ENCODE data around the gene KCTD7. TPM values are rescaled to one million over a fixed set of nuclear protein-coding genes. Genes with fewer than 3 reads are reported as not detected.
"Not testable (repeated sequence)": the region's sequence is repeated elsewhere in the genome, so short reads cannot be mapped to it uniquely, and the experiment has no call there.

The KCTD7 gene
- total RNA-seq, 1 donor from 2014 or later, result 5.0 TPM

DNA sequence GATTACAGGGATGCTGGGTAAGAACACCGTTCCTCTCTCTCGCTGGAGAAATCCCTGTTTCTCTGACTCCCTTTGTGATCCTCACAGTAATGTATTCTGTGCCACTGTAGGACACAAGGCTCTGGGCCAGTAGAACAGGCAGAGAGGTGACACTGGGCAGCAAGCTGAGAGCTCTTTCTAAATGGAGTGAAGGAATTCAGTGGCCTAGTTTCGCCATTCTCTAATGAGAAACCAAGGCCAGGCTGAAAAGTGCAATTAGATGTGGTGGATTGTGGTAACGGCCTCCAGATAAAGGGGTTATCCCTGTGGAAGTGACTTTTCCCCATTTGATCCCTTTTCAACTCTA lies 12.8 kb downstream of the KCTD7 start:
- no peak for FAIRE-seq

DNA sequence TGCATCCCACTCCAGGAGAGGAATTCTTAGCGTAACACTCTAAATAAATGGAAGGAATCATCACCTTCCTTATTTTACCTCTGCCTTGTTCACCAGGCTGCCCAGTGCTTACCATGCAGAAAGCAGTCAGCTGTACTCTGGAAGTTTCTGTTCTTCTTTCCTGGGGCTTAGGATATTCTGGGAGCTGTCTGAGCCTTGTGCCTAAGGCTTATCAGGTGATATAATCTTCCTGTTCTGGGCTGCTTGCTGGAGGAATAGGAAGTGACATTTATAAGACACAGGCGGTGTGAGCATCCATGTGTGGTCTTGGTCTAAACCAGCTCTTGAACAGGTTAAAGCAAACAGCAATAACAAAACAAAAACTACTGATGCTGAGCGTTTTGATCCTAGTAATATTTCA lies 13.5 kb downstream of the KCTD7 start:
- FAIRE-seq, result no peak
- TF ChIP-seq, protein P1, sequence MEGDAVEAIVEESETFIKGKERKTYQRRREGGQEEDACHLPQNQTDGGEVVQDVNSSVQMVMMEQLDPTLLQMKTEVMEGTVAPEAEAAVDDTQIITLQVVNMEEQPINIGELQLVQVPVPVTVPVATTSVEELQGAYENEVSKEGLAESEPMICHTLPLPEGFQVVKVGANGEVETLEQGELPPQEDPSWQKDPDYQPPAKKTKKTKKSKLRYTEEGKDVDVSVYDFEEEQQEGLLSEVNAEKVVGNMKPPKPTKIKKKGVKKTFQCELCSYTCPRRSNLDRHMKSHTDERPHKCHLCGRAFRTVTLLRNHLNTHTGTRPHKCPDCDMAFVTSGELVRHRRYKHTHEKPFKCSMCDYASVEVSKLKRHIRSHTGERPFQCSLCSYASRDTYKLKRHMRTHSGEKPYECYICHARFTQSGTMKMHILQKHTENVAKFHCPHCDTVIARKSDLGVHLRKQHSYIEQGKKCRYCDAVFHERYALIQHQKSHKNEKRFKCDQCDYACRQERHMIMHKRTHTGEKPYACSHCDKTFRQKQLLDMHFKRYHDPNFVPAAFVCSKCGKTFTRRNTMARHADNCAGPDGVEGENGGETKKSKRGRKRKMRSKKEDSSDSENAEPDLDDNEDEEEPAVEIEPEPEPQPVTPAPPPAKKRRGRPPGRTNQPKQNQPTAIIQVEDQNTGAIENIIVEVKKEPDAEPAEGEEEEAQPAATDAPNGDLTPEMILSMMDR (IDR thresholded peaks at IDR 0.05; ENCODE audit: insufficient read depth, low read length, severe bottlenecking), result no peak
- Histone ChIP-seq H3K27me3 (ENCODE audit: control insufficient read depth, insufficient read depth, low read length) (no peaks in the 10 kb centered on the region), H3K4me3 (ENCODE audit: low read depth, low read length) (no peak overlapping the region), H3K36me3 (ENCODE audit: control insufficient read depth, insufficient read depth, low read length) (peaks cover 12% of the 10 kb centered on the region)
- no peak for DNase-seq (ENCODE audit: low read depth)

More for the DNA sequence above, 12.8 kb downstream of the KCTD7 start:
- no peak for DNase-seq (ENCODE audit: low read depth)
- H3K27me3 ChIP-seq (ENCODE audit: control insufficient read depth, insufficient read depth, low read length), result no peaks in the 10 kb centered on the region
- TF ChIP-seq, protein P1 (IDR thresholded peaks at IDR 0.05; ENCODE audit: insufficient read depth, low read length, severe bottlenecking), result no peak
- H3K36me3 ChIP-seq (ENCODE audit: control insufficient read depth, insufficient read depth, low read length), result peaks cover 11% of the 10 kb centered on the region
- H3K4me3 ChIP-seq (ENCODE audit: low read depth, low read length), result no peak overlapping the region

DNA sequence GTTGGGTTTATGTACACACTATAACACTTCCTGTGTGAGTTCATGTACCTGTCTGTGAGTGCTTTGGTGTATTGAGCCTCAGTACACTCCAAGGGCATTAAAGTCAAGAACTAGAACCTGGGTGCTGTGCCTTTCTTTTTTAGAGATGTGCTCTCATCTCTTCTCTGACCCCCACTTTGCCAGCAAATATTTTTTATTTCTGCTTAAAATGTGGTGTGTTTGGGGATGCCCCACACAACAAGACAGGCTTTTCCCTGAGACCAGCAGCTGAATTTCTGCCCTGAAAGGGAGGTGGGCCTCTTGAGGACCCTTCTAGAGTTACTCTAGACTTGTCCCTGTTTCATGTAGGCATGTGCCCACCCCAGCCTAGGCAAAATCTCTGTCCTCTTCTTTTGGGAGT lies 14.3 kb downstream of the KCTD7 start:
- TF ChIP-seq, protein P1 (IDR thresholded peaks at IDR 0.05; ENCODE audit: insufficient read depth, low read length, severe bottlenecking), result no peak
- no peak overlapping the region for H3K4me3 ChIP-seq (ENCODE audit: low read depth, low read length)
- peaks cover 12% of the 10 kb centered on the region for H3K36me3 ChIP-seq (ENCODE audit: control insufficient read depth, insufficient read depth, low read length)
- FAIRE-seq, result no peak
- no peak for DNase-seq (ENCODE audit: low read depth)
- no peaks in the 10 kb centered on the region for H3K27me3 ChIP-seq (ENCODE audit: control insufficient read depth, insufficient read depth, low read length)

DNA sequence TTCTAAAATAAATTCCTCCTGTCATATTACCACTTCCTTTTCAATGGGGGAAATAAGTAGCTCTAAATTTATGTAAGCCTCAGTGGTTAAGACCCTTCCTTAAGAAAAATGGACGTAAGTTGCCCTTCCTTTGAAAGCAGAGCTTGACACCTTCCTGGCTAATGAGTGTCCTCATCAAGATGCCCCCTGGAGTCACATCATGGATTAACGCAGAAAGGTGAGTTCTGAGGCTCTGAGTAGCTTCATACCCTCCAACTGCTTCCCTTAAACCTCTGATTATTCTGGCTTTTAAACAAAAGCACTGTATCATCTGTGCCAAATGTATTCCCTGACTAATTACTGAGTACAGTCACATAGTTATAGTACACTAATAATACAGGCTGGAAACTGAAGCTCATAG lies 14.7 kb downstream of the KCTD7 start:
- no peaks in the 10 kb centered on the region for H3K27me3 ChIP-seq (ENCODE audit: control insufficient read depth, insufficient read depth, low read length)
- H3K4me3 ChIP-seq (ENCODE audit: low read depth, low read length), result no peak overlapping the region
- TF ChIP-seq, protein P1 (IDR thresholded peaks at IDR 0.05; ENCODE audit: insufficient read depth, low read length, severe bottlenecking), result no peak
- H3K36me3 ChIP-seq (ENCODE audit: control insufficient read depth, insufficient read depth, low read length), result peaks cover 12% of the 10 kb centered on the region
- no peak for DNase-seq (ENCODE audit: low read depth)
- FAIRE-seq, result no peak

DNA sequence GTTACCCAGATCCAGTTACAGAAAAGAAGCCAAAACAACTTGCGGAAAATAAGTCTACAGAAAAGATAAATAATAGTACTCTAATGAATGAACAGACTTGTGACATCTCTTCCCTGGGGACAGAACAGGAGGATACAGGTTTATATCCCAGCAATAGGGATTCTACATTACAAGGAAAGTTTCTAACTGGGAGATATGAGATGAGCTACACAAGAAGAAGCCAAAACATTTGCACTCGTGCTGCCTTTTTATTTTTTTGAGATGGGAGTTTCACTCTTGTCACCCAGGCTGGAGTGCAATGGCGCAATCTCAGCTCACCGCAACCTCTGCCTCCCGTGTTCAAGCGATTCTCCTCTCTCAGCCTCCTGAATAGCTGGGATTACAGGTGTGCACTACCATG lies 22.3 kb downstream of the KCTD7 start:
- H3K27me3 ChIP-seq (ENCODE audit: control insufficient read depth, insufficient read depth, low read length); H3K36me3 ChIP-seq (ENCODE audit: control insufficient read depth, insufficient read depth, low read length); H3K4me3 ChIP-seq (ENCODE audit: low read depth, low read length); DNase-seq (ENCODE audit: low read depth); FAIRE-seq: not testable (repeated sequence)

DNA sequence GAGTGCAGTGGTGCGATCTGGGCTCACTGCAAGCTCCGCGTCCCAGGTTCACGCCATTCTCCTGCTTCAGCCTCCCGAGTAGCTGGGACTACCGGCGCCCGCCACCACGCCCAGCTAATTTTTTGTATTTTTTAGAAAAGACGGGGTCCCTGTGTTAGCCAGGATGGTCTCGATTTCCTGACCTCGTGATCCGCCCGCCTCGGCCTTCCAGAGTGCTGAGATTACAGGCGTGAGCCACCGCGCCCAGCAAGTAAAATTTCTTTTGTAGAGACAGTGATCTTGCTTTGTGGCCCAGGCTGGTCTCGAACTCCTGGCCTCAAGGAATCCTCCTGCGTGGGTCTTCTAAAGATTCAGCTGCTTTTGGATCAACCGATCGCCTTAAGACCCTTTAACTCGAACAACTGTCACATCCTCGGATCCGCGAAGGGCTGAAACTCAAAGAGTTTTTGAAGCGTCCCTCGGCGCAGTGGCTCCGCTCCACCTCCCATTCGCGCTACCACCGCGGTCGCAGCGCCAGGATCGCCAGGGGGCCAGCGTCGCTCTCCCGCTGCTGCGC lies 25.1 kb downstream of the KCTD7 start:
- DNase-seq (ENCODE audit: low read depth); H3K36me3 ChIP-seq (ENCODE audit: control insufficient read depth, insufficient read depth, low read length): not testable (repeated sequence)

More for the DNA sequence above, 25.1 kb downstream of the KCTD7 start:
- not testable (repeated sequence) for H3K27me3 ChIP-seq (ENCODE audit: control insufficient read depth, insufficient read depth, low read length); FAIRE-seq
- H3K4me3 ChIP-seq (ENCODE audit: low read depth, low read length), result peak overlapping the region; percentile 64
- TF ChIP-seq, protein P1 (IDR thresholded peaks at IDR 0.05; ENCODE audit: insufficient read depth, low read length, severe bottlenecking), result peak; percentile 35

All from bronchial epithelial cell (primary cell).